ENCODE data around the gene TMC8. TPM values are rescaled to one million over a fixed set of nuclear protein-coding genes. Genes with fewer than 3 reads are reported as not detected.

Gene TMC8
- total and polyA plus RNA-seq, 8 donors = 1.6 to 19.8 (median 4.3) TPM

DNA sequence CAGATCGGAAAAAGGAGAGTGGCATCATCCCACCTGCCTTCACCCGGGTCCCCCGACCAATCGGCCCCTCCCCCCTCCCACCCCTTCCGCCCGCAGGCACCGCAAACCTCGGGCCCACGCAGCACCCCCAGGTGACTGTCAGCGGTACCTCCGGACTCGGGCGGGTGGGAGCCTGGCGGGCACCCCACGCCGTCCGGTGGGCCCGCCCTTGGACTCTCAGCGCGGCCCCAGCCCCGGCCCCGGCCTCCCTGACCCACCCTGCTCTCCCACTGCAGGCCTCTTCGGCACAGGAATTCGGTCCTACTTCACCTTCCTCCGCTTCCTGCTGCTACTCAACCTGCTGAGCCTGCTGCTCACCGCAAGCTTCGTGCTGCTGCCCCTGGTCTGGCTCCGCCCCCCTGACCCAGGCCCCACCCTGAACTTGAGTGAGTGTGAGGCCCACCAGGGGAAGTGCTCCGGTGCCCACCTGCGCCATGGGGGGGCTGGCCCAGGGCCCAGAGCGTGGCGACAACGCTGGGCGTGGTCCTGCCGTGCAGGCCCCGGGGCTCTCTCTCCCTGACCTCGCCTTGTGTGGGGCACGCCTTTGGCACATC, 1.6 kb downstream of the TMC8 start:
- DNase-seq = peak; percentile 63 to 92
- H3K9me3 ChIP-seq = no peaks in the 10 kb centered on the region
- peaks cover 0 to 9% (median 0%) of the 10 kb centered on the region in 4 donors for H3K36me3 ChIP-seq
- H3K4me3 ChIP-seq = peak overlapping the region; percentile 37 to 56 (median 44)
- intact Hi-C loops (cut with DNase I; ENCODE audit: low total_unique reads) = no loop called here
- peaks cover 0 to 45% (median 5%) of the 10 kb centered on the region in 3 donors for H3K27me3 ChIP-seq
- H3K27ac ChIP-seq = peak overlapping the region in 4 of 5 donors; percentile 37 to 91 (median 84)
- 9 to 29% (median 13%) methylated on average over 5 to 38 of the region's 38 CpGs for WGBS, 5 donors
- peaks cover 45 to 84% (median 62%) of the 10 kb centered on the region in 4 donors for H3K4me1 ChIP-seq
- TF ChIP-seq, protein P1, sequence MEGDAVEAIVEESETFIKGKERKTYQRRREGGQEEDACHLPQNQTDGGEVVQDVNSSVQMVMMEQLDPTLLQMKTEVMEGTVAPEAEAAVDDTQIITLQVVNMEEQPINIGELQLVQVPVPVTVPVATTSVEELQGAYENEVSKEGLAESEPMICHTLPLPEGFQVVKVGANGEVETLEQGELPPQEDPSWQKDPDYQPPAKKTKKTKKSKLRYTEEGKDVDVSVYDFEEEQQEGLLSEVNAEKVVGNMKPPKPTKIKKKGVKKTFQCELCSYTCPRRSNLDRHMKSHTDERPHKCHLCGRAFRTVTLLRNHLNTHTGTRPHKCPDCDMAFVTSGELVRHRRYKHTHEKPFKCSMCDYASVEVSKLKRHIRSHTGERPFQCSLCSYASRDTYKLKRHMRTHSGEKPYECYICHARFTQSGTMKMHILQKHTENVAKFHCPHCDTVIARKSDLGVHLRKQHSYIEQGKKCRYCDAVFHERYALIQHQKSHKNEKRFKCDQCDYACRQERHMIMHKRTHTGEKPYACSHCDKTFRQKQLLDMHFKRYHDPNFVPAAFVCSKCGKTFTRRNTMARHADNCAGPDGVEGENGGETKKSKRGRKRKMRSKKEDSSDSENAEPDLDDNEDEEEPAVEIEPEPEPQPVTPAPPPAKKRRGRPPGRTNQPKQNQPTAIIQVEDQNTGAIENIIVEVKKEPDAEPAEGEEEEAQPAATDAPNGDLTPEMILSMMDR (IDR thresholded peaks at IDR 0.05) = no peak
- no peak for TF ChIP-seq EP300 (IDR thresholded peaks at IDR 0.05)
- no peak for TF ChIP-seq POLR2AphosphoS5 (IDR thresholded peaks at IDR 0.05)
- no peak for TF ChIP-seq POLR2A (IDR thresholded peaks at IDR 0.05)

DNA sequence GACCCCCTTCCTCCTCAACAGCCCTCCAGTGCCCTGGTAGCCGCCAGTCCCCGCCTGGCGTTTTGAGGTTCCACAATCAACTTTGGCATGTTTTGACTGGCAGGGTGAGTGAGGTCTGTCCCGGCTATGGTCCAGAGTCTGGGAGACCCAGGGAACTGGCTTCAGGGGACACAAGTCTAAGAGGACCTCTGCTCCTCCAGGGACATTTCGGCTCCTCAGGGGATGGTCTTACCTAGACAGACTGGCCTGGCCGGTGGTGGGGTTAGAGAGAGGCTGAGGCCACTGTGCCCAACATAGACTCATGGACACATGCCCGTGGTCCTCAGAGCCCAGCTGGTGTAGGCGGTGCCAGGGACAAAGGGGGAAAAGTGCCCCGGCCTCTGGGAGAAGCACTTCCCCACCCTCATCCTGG, 2.2 kb downstream of the TMC8 start:
- Histone ChIP-seq H3K9me3 (no peaks in the 10 kb centered on the region), H3K4me3 (peak overlapping the region in 2 of 4 donors; percentile 50 to 56), H3K27me3 (peaks cover 0 to 40% (median 5%) of the 10 kb centered on the region in 3 donors), H3K27ac (peak overlapping the region in 2 of 5 donors; percentile 83 to 91), H3K36me3 (peaks cover 0 to 9% (median 0%) of the 10 kb centered on the region in 4 donors), H3K4me1 (peaks cover 39 to 84% (median 59%) of the 10 kb centered on the region in 4 donors)
- intact Hi-C loops (cut with DNase I; ENCODE audit: low total_unique reads) = no loop called here
- TF ChIP-seq EP300 (IDR thresholded peaks at IDR 0.05) (no peak), POLR2AphosphoS5 (IDR thresholded peaks at IDR 0.05) (no peak), POLR2A (IDR thresholded peaks at IDR 0.05) (no peak)
- TF ChIP-seq, protein P1 (IDR thresholded peaks at IDR 0.05) = no peak
- WGBS, 5 donors = 69 to 86% (median 74%) methylated on average over 8 to 9 of the region's 9 CpGs
- DNase-seq = peak in 1 of 2 donors; percentile 11

DNA sequence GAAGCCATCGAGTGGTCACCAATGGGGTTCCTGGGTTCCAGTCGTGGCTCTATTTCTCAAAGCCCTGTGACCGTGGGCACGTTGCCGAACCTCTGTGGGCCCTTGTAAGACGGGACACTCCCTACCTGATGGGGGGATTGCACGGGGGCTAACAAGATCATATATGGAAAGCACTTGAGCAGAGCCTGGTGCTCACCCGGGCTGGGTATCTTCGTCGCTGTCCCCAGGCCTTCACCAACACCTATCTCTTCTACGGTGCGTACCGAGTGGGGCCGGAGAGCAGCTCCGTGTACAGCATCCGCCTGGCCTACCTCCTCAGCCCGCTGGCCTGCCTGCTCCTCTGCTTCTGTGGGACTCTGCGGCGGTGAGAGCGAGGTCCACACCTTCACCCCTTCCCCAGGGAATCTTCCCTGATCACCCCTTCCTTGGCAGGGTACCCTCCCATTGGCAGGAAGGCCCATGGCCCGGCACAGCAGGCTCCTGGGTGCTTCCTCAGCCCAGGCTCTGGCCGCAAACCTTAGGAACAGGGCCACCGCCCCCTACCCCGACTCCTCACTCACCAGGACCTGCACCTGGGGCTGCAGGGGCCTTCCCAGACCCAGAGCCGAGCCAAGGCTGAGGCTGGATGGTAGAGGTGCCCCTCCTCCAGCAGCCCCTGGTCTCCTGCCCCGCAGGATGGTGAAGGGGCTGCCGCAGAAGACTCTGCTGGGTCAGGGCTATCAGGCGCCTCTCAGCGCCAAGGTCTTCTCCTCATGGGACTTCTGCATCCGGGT, 2.8 kb downstream of the TMC8 start:
- peak in 1 of 2 donors; percentile 8 for DNase-seq
- Histone ChIP-seq H3K36me3 (peaks cover 0 to 9% (median 0%) of the 10 kb centered on the region in 4 donors), H3K4me3 (no peak overlapping the region), H3K9me3 (no peaks in the 10 kb centered on the region), H3K4me1 (peaks cover 33 to 84% (median 53%) of the 10 kb centered on the region in 4 donors), H3K27ac (peak overlapping the region in 2 of 5 donors; percentile 4 to 13), H3K27me3 (peaks cover 0 to 34% (median 5%) of the 10 kb centered on the region in 3 donors)
- no peak for TF ChIP-seq POLR2A (IDR thresholded peaks at IDR 0.05)
- TF ChIP-seq, protein P1 (IDR thresholded peaks at IDR 0.05) = no peak
- no peak for TF ChIP-seq EP300 (IDR thresholded peaks at IDR 0.05)
- TF ChIP-seq POLR2AphosphoS5 (IDR thresholded peaks at IDR 0.05) = no peak
- WGBS, 5 donors = 84 to 95% (median 88%) methylated on average over 18 to 30 of the region's 30 CpGs
- intact Hi-C loops (cut with DNase I; ENCODE audit: low total_unique reads) = no loop called here

Data from stomach (tissue), 9 donors.